ENCODE measurements around the gene MOK.

- TF ChIP-seq REST (IDR thresholded peaks at IDR 0.05; ENCODE audit: borderline replicate concordance) (no peak), EZH2 (IDR thresholded peaks at IDR 0.05; ENCODE audit: borderline replicate concordance, insufficient read depth, low read length, poor library complexity, severe bottlenecking) (no peak), TAF1 (IDR thresholded peaks at IDR 0.05; ENCODE audit: low read depth) (no peak), EP300 (conservative IDR thresholded peaks at IDR 0.05; ENCODE audit: poor library complexity, severe bottlenecking) (no peak), SMC3 (conservative IDR thresholded peaks at IDR 0.05; ENCODE audit: poor library complexity) (no peak), CTCF (IDR thresholded peaks at IDR 0.05; ENCODE audit: poor library complexity, severe bottlenecking) (no peak), POLR2AphosphoS5 (IDR thresholded peaks at IDR 0.05) (no peak), RAD21 (conservative IDR thresholded peaks at IDR 0.05) (no peak), MXI1 (conservative IDR thresholded peaks at IDR 0.05; ENCODE audit: poor library complexity, severe bottlenecking) (no peak)
These were observed 117.4 kb downstream of the MOK start for GRCh38 chr14:102187568-102188001.

Measured in neural cell (in vitro differentiated cells).